H9 (cell line): ENCODE data around the gene TMSB10. TPM values are rescaled to one million over a fixed set of nuclear protein-coding genes. Genes with fewer than 3 reads are reported as not detected.

Experiments
- DNase-seq: peaks from one replicate; pipeline ENCODE4 v3.0.0-alpha.2; 2017
- H2AFZ ChIP-seq: one replicate; pipeline ENCODE4 v1.6.1; 2013; ENCODE audit warnings: mild to moderate bottlenecking, low read length, control low read depth, moderate library complexity
- H2AK5ac ChIP-seq: 2 replicates; pipeline ENCODE4 v1.6.1; 2013; ENCODE audit warnings: low read length, control low read depth, mixed read lengths; ENCODE audit not compliant: insufficient read length
- H2BK120ac ChIP-seq: one replicate; pipeline ENCODE4 v1.6.1; 2013; ENCODE audit warnings: low read depth, mild to moderate bottlenecking, low read length, control low read depth, inconsistent platforms; ENCODE audit not compliant: poor library complexity, severe bottlenecking
- H2BK12ac ChIP-seq: 2 replicates; pipeline ENCODE4 v1.6.1; 2013; ENCODE audit warnings: low read length, control low read depth, mixed read lengths, low read depth; ENCODE audit not compliant: insufficient read length
- H2BK15ac ChIP-seq: 2 replicates; pipeline ENCODE4 v1.6.1; 2013; ENCODE audit warnings: low read depth, low read length, control low read depth
- H2BK20ac ChIP-seq: one replicate; pipeline ENCODE4 v1.6.1; 2013; ENCODE audit warnings: low read depth, mild to moderate bottlenecking, low read length, control low read depth, inconsistent platforms; ENCODE audit not compliant: poor library complexity, severe bottlenecking
- H2BK5ac ChIP-seq: 2 replicates; pipeline ENCODE4 v1.6.1; 2013; ENCODE audit warnings: low read length, control low read depth, mixed read lengths; ENCODE audit not compliant: insufficient read length
- H3K14ac ChIP-seq: 2 replicates; pipeline ENCODE4 v1.6.1; 2013; ENCODE audit warnings: low read length, control low read depth; ENCODE audit not compliant: insufficient read depth
- H3K18ac ChIP-seq: 2 replicates; pipeline ENCODE4 v1.6.1; 2013; ENCODE audit warnings: low read depth, mild to moderate bottlenecking, mixed read lengths, low read length, control low read depth; ENCODE audit not compliant: insufficient read length
- H3K23ac ChIP-seq: 2 replicates; pipeline ENCODE4 v1.6.1; 2013; ENCODE audit warnings: low read length, control low read depth, mixed read lengths, low read depth; ENCODE audit not compliant: insufficient read length
- H3K23me2 ChIP-seq: 2 replicates; pipeline ENCODE4 v1.6.1; 2013; ENCODE audit warnings: low read depth, mild to moderate bottlenecking, mixed read lengths, low read length, control low read depth; ENCODE audit not compliant: insufficient read length, poor library complexity, severe bottlenecking
- H3K27ac ChIP-seq: 2 replicates; pipeline ENCODE4 v1.5.1; 2013; ENCODE audit warnings: low read length, control low read depth, mixed read lengths, low read depth; ENCODE audit not compliant: insufficient read length
- H3K27me3 ChIP-seq: 2 replicates; pipeline ENCODE4 v1.6.1; 2013; ENCODE audit warnings: low read length, control low read depth, inconsistent platforms; ENCODE audit not compliant: insufficient read depth
- H3K4ac ChIP-seq: 2 replicates; pipeline ENCODE4 v1.6.1; 2013; ENCODE audit warnings: low read depth, mild to moderate bottlenecking, control low read depth, inconsistent platforms, low read length, moderate library complexity
- H3K4me1 ChIP-seq: 2 replicates; pipeline ENCODE4 v1.6.1; 2013; ENCODE audit warnings: low read length, control low read depth, inconsistent platforms; ENCODE audit not compliant: insufficient read depth
- H3K4me2 ChIP-seq: 2 replicates; pipeline ENCODE4 v1.6.1; 2013; ENCODE audit warnings: low read length, control low read depth, mixed read lengths; ENCODE audit not compliant: insufficient read length, insufficient read depth
- H3K56ac ChIP-seq: 2 replicates; pipeline ENCODE4 v1.6.1; 2013; ENCODE audit warnings: low read depth, mild to moderate bottlenecking, mixed read lengths, low read length, control low read depth; ENCODE audit not compliant: insufficient read length
- H3K79me1 ChIP-seq: 2 replicates; pipeline ENCODE4 v1.6.1; 2013; ENCODE audit warnings: low read depth, mild to moderate bottlenecking, moderate library complexity, low read length, control low read depth, inconsistent platforms; ENCODE audit not compliant: insufficient read depth, poor library complexity, severe bottlenecking
- H3K79me2 ChIP-seq: 2 replicates; pipeline ENCODE4 v1.6.1; 2013; ENCODE audit warnings: low read length, control low read depth, inconsistent platforms; ENCODE audit not compliant: insufficient read depth
- H3K9ac ChIP-seq: 2 replicates; pipeline ENCODE4 v1.6.1; 2013; ENCODE audit warnings: low read length, control low read depth, mixed read lengths; ENCODE audit not compliant: insufficient read length; ENCODE audit errors: extremely low read depth
- H3K9me3 ChIP-seq: one replicate; pipeline ENCODE4 v1.6.1; 2013; ENCODE audit warnings: low read depth, low read length, inconsistent platforms; ENCODE audit not compliant: control insufficient read depth
- H3T11ph ChIP-seq: one replicate; pipeline ENCODE4 v1.6.1; 2013; ENCODE audit warnings: mild to moderate bottlenecking, low read length, control low read depth, inconsistent platforms
- H4K20me1 ChIP-seq: one replicate; pipeline ENCODE4 v1.6.1; 2013; ENCODE audit not compliant: control insufficient read depth, insufficient read length, insufficient read depth
- H4K5ac ChIP-seq: 2 replicates; pipeline ENCODE4 v1.6.1; 2013; ENCODE audit warnings: low read depth, mild to moderate bottlenecking, mixed read lengths, low read length, control low read depth; ENCODE audit not compliant: insufficient read length
- H4K8ac ChIP-seq: replicated peaks from 2 replicates; pipeline ENCODE4 v1.6.1; 2013; ENCODE audit warnings: low read length, control low read depth, mixed read lengths, low read depth; ENCODE audit not compliant: insufficient read length
- H4K91ac ChIP-seq: 2 replicates; pipeline ENCODE4 v1.6.1; 2013; ENCODE audit warnings: low read depth, mild to moderate bottlenecking, moderate library complexity, mixed read lengths, low read length, control low read depth; ENCODE audit not compliant: insufficient read length
- H3K27ac Mint-ChIP-seq, 3 experiments: 2 replicates in 2 of 3; 3 replicates in 1 of 3; pipeline ENCODE4 v1.8.0; 2020 to 2021; ENCODE audit warnings: mixed read lengths in 3 of 3, mild to moderate bottlenecking in 1 of 3, moderate library complexity in 1 of 3
- H3K27me3 Mint-ChIP-seq: 2 replicates; pipeline ENCODE4 v1.8.0; 2021; ENCODE audit warnings: low read depth, mild to moderate bottlenecking, moderate library complexity, mixed read lengths
- H3K36me3 Mint-ChIP-seq, 3 experiments: 2 replicates in 2 of 3; 3 replicates in 1 of 3; pipeline ENCODE4 v1.8.0; 2020 to 2021; ENCODE audit warnings: low read depth in 3 of 3, mixed read lengths in 3 of 3; ENCODE audit not compliant: insufficient read depth in 1 of 3
- H3K4me1 Mint-ChIP-seq, 2 experiments: 2 replicates each; pipeline ENCODE4 v1.8.0; 2020; ENCODE audit warnings: mixed read lengths in 2 of 2
- H3K4me3 Mint-ChIP-seq, 2 experiments: 2 replicates in 1 of 2; 3 replicates in 1 of 2; pipeline ENCODE4 v1.8.0; 2020 to 2021; ENCODE audit warnings: mild to moderate bottlenecking in 2 of 2, mixed read lengths in 2 of 2, moderate library complexity in 1 of 2
- H3K9me3 Mint-ChIP-seq, 2 experiments: 2 replicates in 1 of 2; 3 replicates in 1 of 2; pipeline ENCODE4 v1.8.0; 2020; ENCODE audit warnings: mild to moderate bottlenecking in 2 of 2, mixed read lengths in 2 of 2, moderate library complexity in 1 of 2
- WGBS: extraction: QIAGEN DNeasy Blood & Tissue Kit; methylation state at CpG from one replicate; pipeline ENCODE4 v1.1.7; 2013; ENCODE audit warnings: missing lambda C conversion rate, low lambda C conversion rate, mixed read lengths; ENCODE audit not compliant: insufficient read length; ENCODE audit errors: extremely low coverage; 5-methylcytosine and 5-hydroxymethylcytosine counted together
- total RNA-seq: library from RNA; stranded (reverse); gene quantifications from 2 replicates; pipeline ENCODE4 v1.2.1, GENCODE V29; 2021
- TF ChIP-seq, protein P1 (sequence below): fragments of 200-600 bp; sonication (generic); conservative IDR thresholded peaks from 3 replicates; pipeline ENCODE4 v1.8.0; 2021; ENCODE audit warnings: antibody characterized with exemption, mild to moderate bottlenecking

Gene TMSB10
- total RNA-seq, 1 experiment from 2014 or later = 755 TPM

DNA sequence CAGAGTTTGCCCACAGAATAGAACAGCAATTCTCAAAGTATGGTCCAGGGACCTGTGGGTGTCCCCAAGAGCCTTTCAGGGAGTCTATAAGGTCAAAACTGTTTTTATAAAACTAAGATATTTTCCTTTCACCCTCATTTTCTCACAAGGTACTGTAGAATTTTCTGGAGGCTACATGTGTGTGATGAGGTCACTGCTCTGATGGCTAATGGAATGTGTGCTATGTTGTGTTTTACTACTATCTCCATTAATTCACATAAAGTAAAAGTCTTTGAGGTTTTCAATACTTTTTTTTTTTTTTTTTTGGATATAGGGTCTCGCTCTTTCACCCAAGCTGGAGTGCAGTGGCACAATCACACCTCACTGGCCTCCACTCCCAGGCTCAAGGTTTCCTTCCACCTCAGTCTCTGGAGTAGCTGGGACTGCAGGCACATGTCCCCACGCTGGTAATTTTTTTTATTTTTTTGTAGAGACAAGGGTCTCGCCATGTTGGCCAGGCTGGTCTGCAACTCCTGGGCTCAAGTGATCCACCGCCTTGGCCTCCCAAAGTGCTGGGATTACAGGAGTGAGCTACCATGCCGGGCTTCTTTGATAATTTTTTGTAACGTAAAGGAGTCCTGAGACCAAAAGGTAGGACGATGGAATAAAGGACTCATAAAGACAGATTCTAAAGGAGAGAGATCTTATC is 26.4 kb upstream of the TMSB10 start:
- H3T11ph ChIP-seq = no peak overlapping the region
- no peak overlapping the region for H3K14ac ChIP-seq
- no peak overlapping the region for H3K9ac ChIP-seq
- H2BK5ac ChIP-seq = no peak overlapping the region
- Mint-ChIP-seq H3K9me3 (no peaks in the 10 kb centered on the region; a peak in 1 of 5 replicates), H3K27ac (no peak overlapping the region), H3K4me3 (peak overlapping the region in 1 of 2 experiments; percentile 89; a peak in 3 of 5 replicates), H3K4me1 (peaks cover 14 to 25% of the 10 kb centered on the region in 2 experiments), H3K27me3 (peaks cover 98% of the 10 kb centered on the region), H3K36me3 (no peaks in the 10 kb centered on the region)
- H3K4ac ChIP-seq = no peak overlapping the region
- no peak overlapping the region for H2AK5ac ChIP-seq
- DNase-seq = peak; percentile 15
- no peak overlapping the region for H3K18ac ChIP-seq
- no peak overlapping the region for H4K91ac ChIP-seq
- no peaks in the 10 kb centered on the region for H3K9me3 ChIP-seq
- no peak overlapping the region for H2BK20ac ChIP-seq
- TF ChIP-seq, protein P1, sequence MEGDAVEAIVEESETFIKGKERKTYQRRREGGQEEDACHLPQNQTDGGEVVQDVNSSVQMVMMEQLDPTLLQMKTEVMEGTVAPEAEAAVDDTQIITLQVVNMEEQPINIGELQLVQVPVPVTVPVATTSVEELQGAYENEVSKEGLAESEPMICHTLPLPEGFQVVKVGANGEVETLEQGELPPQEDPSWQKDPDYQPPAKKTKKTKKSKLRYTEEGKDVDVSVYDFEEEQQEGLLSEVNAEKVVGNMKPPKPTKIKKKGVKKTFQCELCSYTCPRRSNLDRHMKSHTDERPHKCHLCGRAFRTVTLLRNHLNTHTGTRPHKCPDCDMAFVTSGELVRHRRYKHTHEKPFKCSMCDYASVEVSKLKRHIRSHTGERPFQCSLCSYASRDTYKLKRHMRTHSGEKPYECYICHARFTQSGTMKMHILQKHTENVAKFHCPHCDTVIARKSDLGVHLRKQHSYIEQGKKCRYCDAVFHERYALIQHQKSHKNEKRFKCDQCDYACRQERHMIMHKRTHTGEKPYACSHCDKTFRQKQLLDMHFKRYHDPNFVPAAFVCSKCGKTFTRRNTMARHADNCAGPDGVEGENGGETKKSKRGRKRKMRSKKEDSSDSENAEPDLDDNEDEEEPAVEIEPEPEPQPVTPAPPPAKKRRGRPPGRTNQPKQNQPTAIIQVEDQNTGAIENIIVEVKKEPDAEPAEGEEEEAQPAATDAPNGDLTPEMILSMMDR = no peak
- H3K27ac ChIP-seq = no peak overlapping the region
- H4K8ac ChIP-seq = no peak overlapping the region
- no peaks in the 10 kb centered on the region for H3K4me1 ChIP-seq
- no peaks in the 10 kb centered on the region for H3K79me1 ChIP-seq
- H3K56ac ChIP-seq = no peak overlapping the region
- no peaks in the 10 kb centered on the region for H4K20me1 ChIP-seq
- H3K79me2 ChIP-seq = no peaks in the 10 kb centered on the region
- peaks cover 33% of the 10 kb centered on the region for H3K27me3 ChIP-seq
- H2BK120ac ChIP-seq = no peak overlapping the region
- H4K5ac ChIP-seq = no peak overlapping the region
- H3K23me2 ChIP-seq = peaks cover 20% of the 10 kb centered on the region
- no peak overlapping the region for H2BK12ac ChIP-seq
- H3K23ac ChIP-seq = no peak overlapping the region
- WGBS = no CpG with 5 or more reads among the region's 7 CpGs
- H2AFZ ChIP-seq = no peak overlapping the region
- peak overlapping the region; percentile 73 for H3K4me2 ChIP-seq
- H2BK15ac ChIP-seq = no peak overlapping the region
